ENCODE measurements around the gene ELANE. TPM values are rescaled to one million over a fixed set of nuclear protein-coding genes. Genes with fewer than 3 reads are reported as not detected.

Gene ELANE
- total RNA-seq, 1 donor from 2014 or later: not detected

- DNase-seq (ENCODE audit: low spot score): no peak
- Mint-ChIP-seq H3K9me3 (ENCODE audit: unreplicated experiment) (no peaks in the 10 kb centered on the region), H3K36me3 (ENCODE audit: low read depth, unreplicated experiment) (peaks cover 42% of the 10 kb centered on the region), H3K4me3 (ENCODE audit: unreplicated experiment) (no peak overlapping the region), H3K4me1 (ENCODE audit: unreplicated experiment) (peaks cover 15% of the 10 kb centered on the region), H3K27ac (ENCODE audit: unreplicated experiment) (peak overlapping the region; percentile 9), H3K27me3 (ENCODE audit: unreplicated experiment) (peaks cover 35% of the 10 kb centered on the region)
- TF ChIP-seq CTCF (IDR thresholded peaks at IDR 0.05; ENCODE audit: unreplicated experiment): no peak
Observed at GRCh38 chr19:811506-812048, 40.5 kb upstream of the ELANE start.

GRCh38 chr19:812049-812746 is 39.9 kb upstream of the ELANE start:
- Mint-ChIP-seq H3K4me1 (ENCODE audit: unreplicated experiment) (peaks cover 15% of the 10 kb centered on the region), H3K9me3 (ENCODE audit: unreplicated experiment) (no peaks in the 10 kb centered on the region), H3K27me3 (ENCODE audit: unreplicated experiment) (peaks cover 38% of the 10 kb centered on the region), H3K36me3 (ENCODE audit: low read depth, unreplicated experiment) (peaks cover 41% of the 10 kb centered on the region), H3K27ac (ENCODE audit: unreplicated experiment) (no peak overlapping the region), H3K4me3 (ENCODE audit: unreplicated experiment) (no peak overlapping the region)
- no peak for TF ChIP-seq CTCF (IDR thresholded peaks at IDR 0.05; ENCODE audit: unreplicated experiment)
- DNase-seq (ENCODE audit: low spot score): no peak

- H3K4me1 Mint-ChIP-seq (ENCODE audit: unreplicated experiment): peaks cover 9% of the 10 kb centered on the region
- H3K9me3 Mint-ChIP-seq (ENCODE audit: unreplicated experiment): no peaks in the 10 kb centered on the region
- no peak for TF ChIP-seq CTCF (IDR thresholded peaks at IDR 0.05; ENCODE audit: unreplicated experiment)
- DNase-seq (ENCODE audit: low spot score): no peak
- H3K36me3 Mint-ChIP-seq (ENCODE audit: low read depth, unreplicated experiment): peaks cover 39% of the 10 kb centered on the region
- H3K4me3 Mint-ChIP-seq (ENCODE audit: unreplicated experiment): no peak overlapping the region
- peaks cover 34% of the 10 kb centered on the region for H3K27me3 Mint-ChIP-seq (ENCODE audit: unreplicated experiment)
- H3K27ac Mint-ChIP-seq (ENCODE audit: unreplicated experiment): no peak overlapping the region
Observed at GRCh38 chr19:812747-813218, 39.3 kb upstream of the ELANE start.

- no peak for DNase-seq (ENCODE audit: low spot score)
- Mint-ChIP-seq H3K27ac (ENCODE audit: unreplicated experiment) (no peak overlapping the region), H3K36me3 (ENCODE audit: low read depth, unreplicated experiment) (peaks cover 36% of the 10 kb centered on the region), H3K4me1 (ENCODE audit: unreplicated experiment) (peaks cover 8% of the 10 kb centered on the region), H3K9me3 (ENCODE audit: unreplicated experiment) (no peaks in the 10 kb centered on the region), H3K4me3 (ENCODE audit: unreplicated experiment) (peak overlapping the region; percentile 81), H3K27me3 (ENCODE audit: unreplicated experiment) (peaks cover 32% of the 10 kb centered on the region)
- no peak for TF ChIP-seq CTCF (IDR thresholded peaks at IDR 0.05; ENCODE audit: unreplicated experiment)
Observed at GRCh38 chr19:813219-814151, 38.6 kb upstream of the ELANE start.
